GM15510 (cell line): ENCODE measurements around the gene BAZ2B.

ENCODE experiments used
- POLR2A ChIP-seq: IDR thresholded peaks from 3 replicates; pipeline ENCODE4 v1.6.1; 2011; ENCODE audit warnings: borderline replicate concordance; ENCODE audit not compliant: insufficient read length; ENCODE audit errors: extremely low read depth

Gene BAZ2B

DNA sequence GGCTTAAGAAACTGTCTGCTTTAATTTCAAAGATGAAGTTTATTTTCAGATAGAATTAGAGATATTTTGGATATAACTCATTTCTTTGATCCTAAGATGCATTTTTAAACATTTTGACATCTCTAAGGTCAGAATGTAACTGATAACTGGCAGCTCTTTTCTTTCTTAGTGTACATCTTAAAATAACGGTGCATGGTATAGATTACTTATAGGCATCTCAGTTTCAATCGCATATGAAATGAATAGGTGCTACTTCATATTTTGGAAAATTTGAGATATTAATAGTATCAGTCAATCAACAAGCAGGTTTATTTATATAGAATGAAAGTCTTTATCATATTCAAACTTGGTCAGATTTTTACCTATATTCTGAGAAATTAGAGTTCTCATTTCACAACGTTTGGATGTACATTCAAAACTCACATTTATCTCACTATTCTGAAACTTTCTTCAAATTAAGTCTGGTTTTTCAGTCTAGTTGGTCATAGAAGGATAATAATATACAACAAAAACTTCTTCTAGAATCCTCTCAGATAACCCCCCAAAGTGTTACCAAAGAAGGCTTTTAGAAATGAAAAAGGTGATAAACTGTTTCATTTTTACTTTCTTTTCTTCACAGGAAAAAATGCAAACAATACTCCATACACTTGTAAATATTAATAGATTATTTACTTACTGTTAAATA lies 207.1 kb downstream of the BAZ2B start:
- no peak for TF ChIP-seq POLR2A

DNA sequence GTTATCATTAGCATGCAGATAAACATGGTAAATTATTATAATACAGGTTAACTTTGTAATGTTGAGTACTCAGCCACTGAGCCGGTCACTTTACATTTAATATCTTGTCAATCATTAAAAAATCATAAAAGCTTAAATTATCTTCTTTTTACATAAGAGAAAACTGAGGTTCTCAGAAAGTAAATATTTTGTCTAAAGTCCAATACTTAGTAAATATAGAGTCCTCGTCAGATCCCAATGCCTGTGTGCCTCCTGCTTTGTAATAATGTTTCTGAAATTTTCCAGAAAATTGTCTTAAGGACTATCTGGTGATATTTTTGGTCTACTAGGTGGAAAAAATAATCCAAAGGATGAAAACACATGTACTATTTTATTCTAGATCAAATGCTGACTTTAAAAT lies 213.6 kb downstream of the BAZ2B start:
- no peak for TF ChIP-seq POLR2A

DNA sequence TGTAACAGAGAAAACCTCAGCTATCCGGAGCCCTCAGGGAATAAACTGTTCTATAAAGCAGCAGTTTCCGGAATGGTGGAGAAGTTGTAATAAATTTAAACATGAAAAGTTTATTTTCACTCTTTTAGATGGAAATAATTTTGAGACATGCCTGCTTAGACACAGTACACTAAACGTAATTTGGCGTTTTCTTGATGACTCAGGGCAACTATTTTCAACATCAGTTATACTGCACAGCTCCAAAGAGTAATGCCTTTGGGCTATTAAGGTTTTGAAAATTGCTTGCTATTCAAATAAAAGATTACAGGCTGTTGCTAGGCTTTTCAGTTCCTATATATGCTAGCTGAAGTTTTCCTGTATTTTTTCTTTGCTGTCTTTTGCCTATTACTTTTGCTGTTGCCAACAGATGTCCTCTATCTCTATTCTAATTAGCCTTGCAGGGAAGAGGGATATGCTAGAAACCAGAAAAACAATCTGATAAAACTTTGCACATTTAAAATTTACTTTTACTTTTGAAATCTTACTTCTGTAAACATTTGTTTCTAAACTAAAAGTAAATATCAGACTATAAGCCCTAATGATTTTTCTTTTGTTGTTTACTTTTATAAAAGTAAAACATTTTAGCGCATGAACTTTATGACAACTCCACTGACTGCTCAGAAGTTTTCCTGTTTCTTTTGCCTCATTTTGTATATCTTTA lies 216.5 kb downstream of the BAZ2B start:
- TF ChIP-seq POLR2A = no peak

DNA sequence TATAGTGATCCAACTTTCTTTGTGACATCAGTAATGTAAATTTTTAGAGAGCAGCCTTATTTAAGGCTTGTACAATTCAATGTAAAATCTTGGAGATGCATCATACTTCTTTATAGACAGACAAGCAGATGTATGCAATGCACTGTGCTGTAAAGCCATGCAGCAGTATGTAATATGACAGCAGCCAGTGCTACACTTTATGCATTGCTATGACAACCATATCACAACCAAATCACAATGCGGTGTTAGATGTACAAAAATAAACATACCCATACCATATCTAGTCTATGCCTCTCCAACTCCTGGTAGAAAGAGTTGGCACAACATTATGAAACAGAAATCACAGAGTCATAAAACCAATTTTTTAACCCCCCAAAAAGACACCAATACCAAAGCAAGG lies 219.5 kb downstream of the BAZ2B start:
- TF ChIP-seq POLR2A = no peak

DNA sequence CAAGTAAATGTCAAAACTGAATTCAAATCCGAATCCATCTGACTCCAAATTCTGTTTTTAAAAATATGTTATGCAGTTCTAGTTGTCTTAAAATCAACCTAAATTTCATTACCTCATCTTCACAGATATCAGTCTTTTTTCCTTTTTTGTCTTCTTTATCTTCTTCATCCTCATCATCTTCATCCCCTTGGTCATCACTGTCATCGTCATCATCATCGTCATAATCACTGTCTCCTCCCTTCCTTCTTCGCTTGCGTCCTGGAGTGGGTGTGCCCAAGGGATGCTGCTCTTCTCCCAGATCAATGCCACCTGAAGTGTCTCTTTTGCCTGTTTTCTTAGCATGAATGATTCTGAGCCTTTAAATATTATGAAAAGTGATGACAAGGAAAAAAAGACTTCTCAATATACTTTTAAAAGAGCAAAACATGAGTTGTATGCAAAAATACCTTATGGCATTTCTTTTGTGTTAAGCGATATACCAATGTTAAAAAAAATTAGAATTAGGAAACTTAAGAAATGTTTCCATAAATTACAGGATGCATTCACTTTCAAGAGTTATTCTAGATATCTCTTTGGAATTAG lies 233.8 kb downstream of the BAZ2B start:
- TF ChIP-seq POLR2A = no peak

DNA sequence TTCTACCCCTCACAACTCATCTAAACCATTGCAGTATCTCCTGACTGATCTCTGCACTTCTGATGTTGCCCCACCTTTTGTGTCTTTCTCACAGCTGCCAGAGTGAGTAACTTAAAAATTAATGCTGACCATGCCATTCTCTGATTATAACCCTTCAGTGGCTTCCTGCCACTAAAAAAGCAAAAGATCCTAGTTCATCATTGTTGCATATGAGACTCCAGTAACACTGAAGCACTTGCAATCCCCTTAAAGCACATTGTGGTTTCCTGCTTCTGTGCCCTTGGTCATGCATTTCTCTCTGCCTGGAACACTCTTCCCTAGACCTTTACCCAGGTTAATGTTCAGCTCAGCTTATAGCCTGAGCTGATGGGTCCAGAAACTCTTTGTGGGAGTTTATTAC lies 234.8 kb downstream of the BAZ2B start:
- TF ChIP-seq POLR2A = no peak

DNA sequence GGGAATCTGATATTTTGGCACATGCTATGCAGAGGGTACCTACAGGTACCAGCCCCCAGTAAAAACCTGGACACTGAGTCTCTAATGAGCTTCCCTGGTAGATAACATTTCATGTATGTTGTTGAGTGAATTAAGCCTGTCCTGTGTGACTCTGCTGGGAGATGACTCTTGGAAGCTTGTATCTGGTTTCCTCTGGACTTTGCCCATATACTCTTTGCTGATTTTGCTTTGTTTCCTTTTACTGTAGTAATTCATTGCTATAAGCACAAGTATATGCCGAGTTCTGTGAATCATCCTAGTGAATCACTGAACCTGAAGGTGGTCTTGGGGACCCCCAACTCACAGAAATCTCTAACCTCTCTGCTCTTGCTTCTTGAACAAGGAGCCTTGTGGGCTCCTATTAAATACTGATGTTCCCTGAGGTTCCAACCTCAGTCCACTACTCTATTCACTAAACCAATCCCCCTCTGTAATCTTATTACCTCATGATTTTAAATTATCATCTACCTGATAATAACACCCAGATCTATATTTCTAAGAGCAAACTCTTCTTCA lies 235.6 kb downstream of the BAZ2B start:
- TF ChIP-seq POLR2A = no peak

DNA sequence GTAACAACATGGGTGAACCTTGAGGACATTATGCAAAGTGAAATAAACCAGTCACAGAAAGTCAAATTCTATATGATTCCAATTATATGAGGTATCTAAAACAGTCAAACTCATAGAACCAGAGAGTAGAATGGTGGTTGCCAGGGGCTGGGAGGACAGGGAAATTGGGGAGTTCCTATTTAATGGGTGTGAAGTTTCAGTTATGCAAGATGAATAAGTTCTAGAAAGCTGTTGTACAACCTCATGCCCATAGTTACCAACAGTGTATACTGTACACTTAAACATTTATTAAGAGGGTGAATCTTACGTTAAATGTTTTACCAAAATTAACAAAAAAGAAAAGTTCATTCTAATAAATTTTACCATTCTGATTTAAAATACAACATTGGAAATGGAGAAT lies 237.2 kb downstream of the BAZ2B start:
- no peak for TF ChIP-seq POLR2A

DNA sequence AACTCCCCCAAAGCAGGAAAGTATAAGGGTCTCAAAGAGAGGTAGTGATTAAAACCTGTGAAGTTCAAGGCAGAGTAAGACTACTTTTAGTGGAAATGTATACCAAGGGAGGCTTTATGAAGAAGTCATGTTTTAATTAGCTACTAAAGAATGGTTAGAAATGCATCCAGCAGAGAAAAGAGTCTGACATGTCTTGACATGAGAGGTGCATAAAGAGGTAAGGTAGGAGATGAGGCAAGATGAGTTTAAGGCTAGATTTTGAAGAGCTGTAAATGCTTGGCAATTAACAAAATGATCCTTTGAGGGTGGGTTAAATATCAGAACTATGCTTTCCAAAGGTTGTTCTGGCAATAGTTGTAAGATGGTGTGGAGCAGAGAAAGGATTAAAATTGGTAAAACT lies 241.1 kb downstream of the BAZ2B start:
- TF ChIP-seq POLR2A = no peak

DNA sequence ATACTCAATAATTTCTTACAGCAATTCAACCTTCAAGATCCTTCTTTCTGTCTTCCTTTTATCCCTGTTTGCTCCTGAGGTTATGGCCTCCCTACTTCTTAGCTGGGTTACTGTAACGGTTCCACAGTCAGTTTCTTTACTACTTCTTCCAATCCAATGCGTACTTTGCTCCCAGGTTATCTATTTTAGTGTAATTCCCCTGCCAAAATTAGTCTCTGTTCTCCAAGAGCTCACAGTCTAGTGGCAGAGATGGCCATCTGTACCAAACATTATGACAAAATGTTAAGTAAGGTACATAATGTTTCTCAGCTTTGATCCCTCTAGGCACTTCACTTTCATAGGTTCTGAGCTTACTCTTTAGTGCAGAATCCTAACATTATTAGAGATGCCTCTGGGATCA lies 244.8 kb downstream of the BAZ2B start:
- no peak for TF ChIP-seq POLR2A

DNA sequence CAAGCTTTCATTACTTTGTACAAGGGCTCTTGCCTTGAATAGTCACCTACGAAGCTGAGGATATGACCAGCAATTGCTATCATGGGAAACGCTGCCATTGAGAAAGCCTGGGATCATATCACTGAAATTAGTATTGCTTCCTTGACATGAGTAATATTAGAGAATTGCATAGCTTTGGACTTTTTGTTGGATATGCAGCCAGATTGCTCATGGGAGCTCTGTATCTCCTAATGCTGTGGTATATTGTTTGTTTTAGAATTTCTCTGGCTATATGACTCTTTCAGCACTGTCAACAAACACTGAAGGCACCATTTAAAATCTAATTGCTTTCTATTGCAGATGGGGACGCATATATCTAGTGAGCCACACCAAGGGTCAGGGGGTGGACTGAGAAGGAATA lies 249.8 kb downstream of the BAZ2B start:
- TF ChIP-seq POLR2A = no peak

DNA sequence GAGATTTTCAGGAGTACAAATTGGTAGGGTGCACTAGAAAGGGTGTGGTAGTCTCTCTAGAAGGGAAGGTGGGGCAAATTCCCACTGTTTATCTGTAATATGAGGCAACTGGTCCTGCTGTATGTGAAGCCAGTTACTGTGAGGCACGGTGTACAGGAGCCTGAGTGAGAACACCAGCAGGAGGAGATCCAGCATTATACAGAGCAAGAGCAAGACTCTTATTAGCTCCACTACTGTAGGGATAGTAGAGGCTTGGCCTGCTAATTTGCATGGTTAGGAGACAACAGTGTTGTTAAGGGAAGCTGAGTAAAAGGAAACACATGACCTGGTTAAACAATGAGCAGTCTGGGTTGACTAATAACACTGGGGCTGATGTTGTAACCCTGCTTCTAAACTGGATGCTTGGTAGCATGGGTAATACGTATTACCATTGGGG lies 253.5 kb downstream of the BAZ2B start:
- TF ChIP-seq POLR2A = no peak

DNA sequence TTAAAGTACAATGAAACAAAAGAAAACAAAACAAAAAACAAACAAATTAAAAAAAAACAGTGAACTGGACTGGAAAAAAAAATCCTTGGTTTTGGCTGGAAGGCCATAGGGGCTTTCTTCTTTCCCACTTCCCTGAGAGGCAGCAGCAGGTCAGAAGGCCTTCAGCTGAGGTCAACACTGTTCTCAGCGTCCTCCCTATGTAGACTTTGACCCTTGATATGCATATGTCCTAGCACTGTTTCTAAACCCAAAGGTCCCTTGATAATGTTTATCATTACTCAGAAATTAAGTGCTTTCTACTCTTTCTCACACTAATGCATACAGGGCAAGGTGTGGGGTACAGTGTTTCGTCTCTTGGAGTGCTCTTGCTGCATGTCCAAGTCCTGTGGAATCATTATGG lies 254.3 kb downstream of the BAZ2B start:
- no peak for TF ChIP-seq POLR2A

DNA sequence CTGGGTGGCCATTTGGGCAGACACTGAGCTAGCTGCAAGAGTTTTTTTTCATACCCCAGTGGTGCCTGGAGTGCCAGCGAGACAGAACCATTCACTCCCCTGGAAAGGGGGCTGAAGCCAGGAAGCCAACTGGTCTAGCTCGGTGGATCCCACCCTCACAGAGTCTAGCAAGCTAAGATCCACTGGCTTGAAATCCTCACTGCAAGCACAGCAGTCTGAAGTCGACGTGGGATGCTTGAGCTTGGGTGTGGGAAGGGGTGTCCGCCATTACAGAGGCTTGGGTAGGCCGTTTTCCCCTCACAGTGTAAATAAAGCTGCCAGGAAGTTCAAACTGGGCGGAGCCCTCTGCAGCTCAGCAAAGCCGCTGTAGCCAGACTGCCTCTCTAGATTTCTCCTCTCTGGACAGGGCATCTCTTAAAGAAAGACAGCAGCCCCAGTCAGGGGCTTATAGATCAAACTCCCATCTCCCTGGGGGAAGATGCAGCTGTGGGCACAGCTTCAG lies 260.2 kb downstream of the BAZ2B start:
- TF ChIP-seq POLR2A = no peak

DNA sequence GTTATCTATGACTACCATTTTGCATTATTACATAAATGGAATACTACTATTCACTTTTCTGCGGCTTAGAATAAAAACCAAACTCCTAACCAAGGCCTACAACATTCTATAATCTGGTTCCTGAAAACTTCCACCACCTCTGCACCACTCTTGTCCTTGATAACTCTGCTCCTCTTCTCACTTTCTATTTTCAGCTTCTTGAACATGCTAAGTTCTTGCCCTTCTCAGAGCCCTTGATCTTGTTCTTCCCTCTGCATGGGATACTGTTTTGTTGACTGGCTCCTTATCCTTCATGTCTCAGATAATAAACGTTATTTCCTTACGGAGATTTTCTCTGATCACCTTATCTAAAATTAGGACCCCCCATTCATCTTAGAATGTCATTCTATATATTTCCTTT lies 264.4 kb downstream of the BAZ2B start:
- TF ChIP-seq POLR2A = no peak
